ENCODE results near the gene GORAB.

DNA sequence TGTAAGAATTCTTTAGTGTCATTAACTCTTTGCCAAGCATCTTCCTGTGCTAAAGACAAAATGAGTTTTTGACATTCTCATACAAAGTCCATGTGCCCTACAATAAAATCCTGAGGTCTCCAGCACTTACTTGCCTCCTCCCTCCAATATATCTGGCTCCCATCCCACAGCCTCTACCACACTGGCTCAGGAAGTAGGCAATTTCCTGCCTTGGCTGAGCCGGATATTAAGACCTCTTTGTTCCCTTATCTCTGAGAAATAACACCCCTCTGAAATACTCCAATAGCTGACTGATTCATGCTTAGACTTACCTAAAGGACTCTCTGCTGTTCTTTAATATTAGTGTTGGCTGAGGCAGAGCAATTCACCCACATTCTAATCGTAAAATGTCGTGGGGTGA, 37.6 kb upstream of the GORAB start:
- TF ChIP-seq, protein P1, sequence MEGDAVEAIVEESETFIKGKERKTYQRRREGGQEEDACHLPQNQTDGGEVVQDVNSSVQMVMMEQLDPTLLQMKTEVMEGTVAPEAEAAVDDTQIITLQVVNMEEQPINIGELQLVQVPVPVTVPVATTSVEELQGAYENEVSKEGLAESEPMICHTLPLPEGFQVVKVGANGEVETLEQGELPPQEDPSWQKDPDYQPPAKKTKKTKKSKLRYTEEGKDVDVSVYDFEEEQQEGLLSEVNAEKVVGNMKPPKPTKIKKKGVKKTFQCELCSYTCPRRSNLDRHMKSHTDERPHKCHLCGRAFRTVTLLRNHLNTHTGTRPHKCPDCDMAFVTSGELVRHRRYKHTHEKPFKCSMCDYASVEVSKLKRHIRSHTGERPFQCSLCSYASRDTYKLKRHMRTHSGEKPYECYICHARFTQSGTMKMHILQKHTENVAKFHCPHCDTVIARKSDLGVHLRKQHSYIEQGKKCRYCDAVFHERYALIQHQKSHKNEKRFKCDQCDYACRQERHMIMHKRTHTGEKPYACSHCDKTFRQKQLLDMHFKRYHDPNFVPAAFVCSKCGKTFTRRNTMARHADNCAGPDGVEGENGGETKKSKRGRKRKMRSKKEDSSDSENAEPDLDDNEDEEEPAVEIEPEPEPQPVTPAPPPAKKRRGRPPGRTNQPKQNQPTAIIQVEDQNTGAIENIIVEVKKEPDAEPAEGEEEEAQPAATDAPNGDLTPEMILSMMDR (conservative IDR thresholded peaks at IDR 0.05; ENCODE audit: low read depth, low read length): no peak
- no peak for TF ChIP-seq CEBPB (IDR thresholded peaks at IDR 0.05; ENCODE audit: low read depth, low read length)
- no peak for TF ChIP-seq POLR2A (IDR thresholded peaks at IDR 0.05; ENCODE audit: low read depth, low read length)
- no peak for TF ChIP-seq BHLHE40 (IDR thresholded peaks at IDR 0.05; ENCODE audit: low read depth, low read length)
- TF ChIP-seq MXI1 (IDR thresholded peaks at IDR 0.05; ENCODE audit: borderline replicate concordance, low read depth, low read length): no peak
- no peak for TF ChIP-seq RAD21 (IDR thresholded peaks at IDR 0.05; ENCODE audit: low read length)
- no peak for TF ChIP-seq SMC3 (IDR thresholded peaks at IDR 0.05; ENCODE audit: low read depth, low read length)
- TF ChIP-seq, protein P2, sequence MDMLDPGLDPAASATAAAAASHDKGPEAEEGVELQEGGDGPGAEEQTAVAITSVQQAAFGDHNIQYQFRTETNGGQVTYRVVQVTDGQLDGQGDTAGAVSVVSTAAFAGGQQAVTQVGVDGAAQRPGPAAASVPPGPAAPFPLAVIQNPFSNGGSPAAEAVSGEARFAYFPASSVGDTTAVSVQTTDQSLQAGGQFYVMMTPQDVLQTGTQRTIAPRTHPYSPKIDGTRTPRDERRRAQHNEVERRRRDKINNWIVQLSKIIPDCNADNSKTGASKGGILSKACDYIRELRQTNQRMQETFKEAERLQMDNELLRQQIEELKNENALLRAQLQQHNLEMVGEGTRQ (IDR thresholded peaks at IDR 0.05; ENCODE audit: low read depth, low read length): no peak
- no peak for TF ChIP-seq CHD1 (IDR thresholded peaks at IDR 0.05; ENCODE audit: low read depth, low read length)
